ENCODE measurements around the gene CXCL14.

CXCL14 gene

DNA sequence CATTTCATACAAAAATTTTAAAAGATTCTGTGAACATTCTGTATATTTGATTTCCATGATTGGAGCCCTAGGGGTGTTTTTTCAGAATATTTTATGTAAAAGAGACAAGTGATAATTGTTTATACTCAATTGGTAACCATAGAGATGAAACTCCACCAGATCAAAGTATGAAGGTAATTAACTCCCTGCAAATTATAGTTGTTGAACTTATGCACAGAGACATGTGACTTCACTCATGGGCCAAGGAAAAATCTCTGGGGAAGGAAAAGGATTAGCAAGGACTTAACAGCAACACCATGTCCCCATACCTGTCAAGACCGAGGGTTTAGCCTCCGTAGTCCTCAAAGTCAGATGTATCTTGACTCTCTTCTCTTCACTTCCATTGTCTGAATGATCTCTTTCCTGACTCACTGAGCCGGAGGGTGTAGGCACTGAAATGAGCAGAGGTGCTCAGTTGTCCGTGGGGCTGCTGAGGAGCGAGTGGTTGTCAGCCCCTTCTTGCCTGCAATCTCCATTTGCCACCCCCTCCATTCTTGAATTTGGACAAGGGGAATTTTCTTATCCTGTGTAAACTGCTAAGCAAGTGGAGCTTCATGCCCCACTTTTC lies 17.5 kb upstream of the CXCL14 start:
- DNase-seq, result no peak

GRCh38 chr5:135594416-135594960 lies 15.7 kb upstream of the CXCL14 start:
- no peak for DNase-seq

DNA sequence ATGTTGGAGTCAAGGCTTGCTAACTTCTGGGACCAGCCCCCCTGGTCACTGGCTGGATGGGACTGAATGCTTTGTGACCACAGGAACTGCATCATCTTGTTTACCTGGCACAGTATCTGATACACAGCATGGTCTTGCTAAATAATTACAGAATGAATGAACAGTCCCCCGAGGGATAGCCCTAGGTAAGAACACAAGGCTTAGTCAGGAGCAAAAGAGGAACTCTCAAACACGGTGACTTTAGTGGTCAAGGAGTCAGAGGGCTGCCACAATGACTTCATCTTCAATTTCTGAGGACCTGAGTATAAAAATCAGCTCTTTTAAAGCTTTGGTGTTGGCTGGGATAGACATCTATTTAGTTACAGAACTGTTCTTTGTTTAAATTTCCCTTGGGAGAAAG lies 15.1 kb upstream of the CXCL14 start:
- DNase-seq, result no peak

DNA sequence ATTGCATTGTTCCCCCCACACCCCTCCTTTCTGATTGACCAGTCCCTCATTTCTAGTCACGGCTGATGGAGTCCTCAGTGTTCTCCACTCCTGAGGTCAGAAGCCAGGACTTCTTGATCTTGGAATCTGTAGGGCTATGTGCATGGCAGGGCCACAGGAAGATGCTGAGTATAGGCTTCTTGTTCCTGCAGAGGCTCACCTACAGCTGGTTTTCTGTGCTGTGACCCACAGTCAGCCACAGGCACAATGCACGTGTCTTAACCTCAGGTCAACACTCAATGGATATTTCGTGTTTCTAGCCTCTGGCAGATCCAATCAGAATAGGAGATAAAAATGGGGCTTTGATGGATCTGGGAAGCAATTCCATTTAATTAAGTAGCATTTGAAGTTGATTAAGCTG lies 14.3 kb upstream of the CXCL14 start:
- DNase-seq, result no peak

GRCh38 chr5:135592312-135593045 lies 13.7 kb upstream of the CXCL14 start:
- DNase-seq, result no peak

DNA sequence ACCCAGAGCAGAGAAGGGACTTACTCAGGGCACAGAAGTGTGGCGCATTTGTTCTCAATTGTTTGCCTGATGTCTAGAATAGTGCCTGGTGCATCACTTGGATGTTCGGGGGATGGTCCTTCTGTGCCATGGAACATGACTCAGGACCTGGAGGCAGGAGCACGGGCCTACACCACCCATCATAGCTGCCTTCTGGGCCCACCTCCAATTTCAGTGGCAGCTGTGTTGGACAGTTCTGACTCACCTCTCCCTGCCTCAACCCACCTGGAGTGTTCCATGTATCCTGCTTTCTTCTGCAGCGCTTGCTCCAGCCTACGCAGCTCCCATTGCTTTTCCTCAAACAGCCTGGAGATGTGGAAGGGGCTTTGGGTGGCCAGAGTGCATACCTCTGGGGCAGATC lies 12.5 kb upstream of the CXCL14 start:
- no peak for DNase-seq

GRCh38 chr5:135589152-135589551 lies 10.4 kb upstream of the CXCL14 start:
- no peak for DNase-seq

GRCh38 chr5:135587721-135588663 lies 9.2 kb upstream of the CXCL14 start:
- no peak for DNase-seq

- no peak for DNase-seq
Observed at GRCh38 chr5:135584918-135585317, 6.1 kb upstream of the CXCL14 start.

DNA sequence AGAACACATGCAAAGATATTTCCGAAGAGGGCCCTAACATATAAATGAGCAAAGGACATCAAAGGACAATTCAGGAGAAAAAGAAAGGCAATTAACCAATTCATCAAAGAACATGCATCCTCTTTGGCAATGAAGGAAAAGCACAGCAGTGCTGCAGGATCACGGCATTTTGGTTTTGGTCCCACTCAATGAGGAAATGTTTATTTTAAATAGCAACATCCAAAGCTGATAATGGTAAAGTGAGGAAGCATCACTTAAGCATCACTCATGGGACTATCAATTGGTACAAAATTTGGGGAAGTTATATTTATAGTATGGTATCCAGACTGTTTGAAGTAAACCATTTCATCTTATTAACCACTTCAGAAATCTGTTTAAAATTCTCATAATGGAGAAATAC lies 5.5 kb upstream of the CXCL14 start:
- no peak for DNase-seq

- DNase-seq, result no peak
Observed at GRCh38 chr5:135582099-135582781, 3.4 kb upstream of the CXCL14 start.

DNA sequence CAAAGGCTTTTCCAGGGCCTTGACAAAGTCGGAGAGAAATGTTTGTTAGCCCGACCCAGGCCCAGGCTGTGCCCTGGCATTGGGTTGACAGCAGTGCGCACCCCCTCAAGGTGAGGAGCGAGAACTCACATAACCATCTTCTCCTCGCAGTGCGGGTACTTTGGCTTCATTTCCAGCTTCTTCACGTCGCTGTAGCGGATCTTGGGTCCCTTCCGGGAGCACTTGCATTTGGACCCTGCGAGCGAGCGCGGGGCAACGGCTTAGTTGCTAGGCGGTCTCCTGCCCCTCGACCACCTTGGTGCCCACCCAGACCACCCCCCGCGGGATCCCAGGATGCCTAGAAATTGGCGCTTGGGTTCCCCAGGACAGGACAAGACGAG lies 496 bp downstream of the CXCL14 start:
- no peak for DNase-seq

DNA sequence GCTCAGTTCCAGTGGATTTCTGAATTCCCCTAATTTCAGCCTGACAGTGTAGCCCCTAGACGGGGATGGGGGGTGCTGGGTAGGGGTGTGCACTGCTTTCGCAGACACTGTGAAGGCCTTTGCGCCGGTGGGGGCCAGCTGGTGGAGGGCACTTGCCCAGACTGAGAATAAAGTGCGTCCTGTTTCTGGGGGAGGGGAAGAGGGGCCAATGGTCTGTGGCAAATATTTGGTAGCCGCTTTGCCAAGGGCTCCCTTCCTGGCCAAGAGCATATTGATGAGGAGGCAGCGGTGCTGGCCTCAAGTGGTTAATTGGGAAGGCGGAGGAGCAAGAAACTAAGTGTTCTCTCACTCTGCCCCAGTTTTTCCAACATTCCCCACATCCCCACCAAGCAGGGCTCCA lies 1.4 kb downstream of the CXCL14 start:
- DNase-seq, result no peak

DNA sequence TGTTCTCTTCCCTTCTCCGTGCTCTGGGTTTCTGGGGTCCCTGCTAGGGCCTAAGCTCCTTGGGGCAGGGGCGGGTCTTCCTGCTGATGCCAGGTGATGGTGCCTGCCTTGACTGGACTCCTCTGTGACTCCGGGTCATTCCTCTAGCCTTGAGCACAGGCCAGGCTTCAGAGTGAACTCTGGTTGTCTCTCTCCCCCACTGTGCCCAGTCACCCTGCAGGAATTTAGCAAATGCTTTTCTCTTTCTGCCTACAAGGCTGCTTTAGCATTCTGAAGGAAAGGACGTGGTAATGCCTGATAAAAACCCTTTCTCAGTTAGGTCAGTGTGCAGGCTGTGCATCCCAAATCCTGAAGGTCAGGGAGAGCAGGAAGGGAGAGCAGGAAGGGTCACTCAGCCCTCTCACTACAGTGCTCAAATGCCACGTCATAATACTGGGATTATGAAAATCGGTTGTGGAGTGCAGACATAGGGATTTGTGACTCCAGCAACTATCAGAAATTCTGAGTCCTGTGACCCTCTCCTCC lies 2.7 kb downstream of the CXCL14 start:
- no peak for DNase-seq

DNA sequence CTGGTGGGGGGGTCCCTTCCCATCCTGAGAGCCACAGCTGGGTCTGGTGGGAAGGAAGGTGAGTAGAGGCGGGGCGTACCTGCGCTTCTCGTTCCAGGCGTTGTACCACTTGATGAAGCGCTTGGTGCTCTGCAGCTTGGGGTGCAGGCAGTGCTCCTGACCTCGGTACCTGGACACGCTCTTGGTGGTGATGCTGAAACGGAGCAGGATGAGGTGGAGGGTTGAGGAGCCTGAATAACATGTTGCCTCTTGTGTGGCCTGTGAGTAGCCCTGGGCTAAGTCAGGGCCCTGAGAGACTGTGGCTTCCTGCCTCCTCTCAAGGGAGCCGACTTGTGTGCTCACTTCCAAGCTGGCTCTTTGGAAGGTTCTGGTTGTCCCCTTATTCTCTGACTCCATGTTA lies 4.3 kb downstream of the CXCL14 start:
- DNase-seq, result no peak

DNA sequence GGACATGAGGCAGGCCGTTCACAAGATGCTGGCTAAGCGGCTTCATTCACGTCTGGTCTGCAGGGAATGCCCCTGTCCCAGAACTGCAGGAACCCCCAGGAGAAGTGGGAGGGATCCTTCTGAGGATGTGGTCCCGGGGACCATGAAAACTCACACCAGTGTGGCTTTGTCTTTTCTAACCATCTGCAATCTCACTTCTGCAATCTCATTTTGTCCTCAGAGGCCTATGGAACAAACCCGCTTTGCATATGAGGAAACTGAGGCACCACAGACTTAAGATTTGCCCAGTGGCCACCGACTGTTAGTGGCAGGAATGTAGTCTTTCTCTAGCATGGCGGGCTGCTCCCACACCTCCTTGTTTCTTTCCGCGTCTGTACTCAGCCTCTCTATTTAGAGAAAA lies 6.9 kb downstream of the CXCL14 start:
- no peak for DNase-seq

DNA sequence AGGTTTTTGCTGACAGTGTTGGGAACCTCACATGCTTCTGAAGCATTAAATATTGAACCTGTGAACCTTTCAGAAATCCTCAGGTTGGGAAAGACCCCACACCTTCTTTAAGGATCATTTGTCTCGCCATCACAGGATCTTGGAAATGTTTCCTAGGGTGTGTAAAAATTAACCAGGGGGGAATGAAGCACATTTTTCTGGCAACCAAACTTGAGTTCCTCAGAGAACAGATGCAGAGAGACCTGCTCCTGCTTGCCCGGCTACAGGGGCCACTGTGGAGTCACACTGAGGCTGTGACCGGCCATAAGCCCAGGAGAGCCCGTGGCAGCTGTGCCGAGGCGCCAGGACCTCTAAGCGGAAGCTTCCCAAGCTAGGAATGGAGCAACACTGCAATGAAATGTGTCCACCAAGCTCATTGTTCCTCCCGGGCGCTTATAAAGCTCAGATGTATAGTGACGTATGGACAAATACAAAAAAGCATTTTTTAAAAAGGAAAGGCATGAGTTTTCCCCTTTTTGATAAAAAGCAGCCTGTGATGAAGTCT lies 7.7 kb downstream of the CXCL14 start:
- DNase-seq, result no peak

- no peak for DNase-seq
Observed at GRCh38 chr5:135570453-135570764, 8.4 kb downstream of the CXCL14 start.

GRCh38 chr5:135569755-135570452 lies 8.9 kb downstream of the CXCL14 start:
- DNase-seq, result no peak

DNA sequence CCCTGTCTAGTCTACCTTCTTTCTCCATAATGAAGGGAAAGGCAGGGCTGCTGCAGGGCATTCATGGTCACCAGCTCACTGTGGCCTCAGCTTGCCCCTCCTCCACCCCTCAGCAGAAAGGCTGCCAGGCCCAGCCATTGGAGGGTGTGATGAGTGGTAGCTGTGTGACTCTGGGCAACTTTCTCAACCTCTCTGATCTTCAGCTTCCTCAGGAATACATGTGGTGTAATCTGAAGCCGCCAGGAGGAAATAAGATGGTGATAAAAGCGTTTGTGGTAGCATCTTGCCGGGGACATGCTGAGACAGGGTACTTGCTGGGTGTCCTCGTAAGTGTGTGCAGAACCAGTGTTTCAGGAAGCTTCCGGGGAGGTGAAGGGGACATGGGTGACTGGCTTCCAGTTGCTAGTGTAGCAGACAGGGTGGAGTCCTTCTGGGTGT lies 9.8 kb downstream of the CXCL14 start:
- DNase-seq, result no peak

GRCh38 chr5:135568246-135568645 lies 10.5 kb downstream of the CXCL14 start:
- DNase-seq, result no peak

DNA sequence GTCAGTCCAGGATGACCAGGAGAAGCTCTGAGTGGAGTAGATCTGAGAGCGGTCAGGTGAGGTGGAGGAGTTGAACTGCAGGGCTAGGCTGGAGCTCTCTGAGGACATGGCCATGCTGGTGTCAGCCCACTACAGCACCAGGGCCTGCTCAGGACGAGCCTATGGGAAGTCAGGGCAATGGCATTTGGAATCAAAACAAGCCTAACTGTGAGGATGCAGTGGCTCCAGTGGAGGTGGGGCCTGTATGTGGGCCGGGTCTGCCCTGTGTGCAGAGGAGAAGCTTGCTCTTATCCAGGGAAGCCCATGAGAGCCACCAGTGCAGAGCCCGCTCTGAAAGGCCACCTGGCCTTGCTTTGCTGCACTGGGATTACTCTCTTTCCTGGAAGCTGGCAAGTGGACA lies 11.1 kb downstream of the CXCL14 start:
- DNase-seq, result no peak

Data from NCI-H774 (cell line).